ENCODE results near the gene RXRA. TPM values are rescaled to one million over a fixed set of nuclear protein-coding genes. Genes with fewer than 3 reads are reported as not detected.

Gene RXRA
- polyA plus RNA-seq, 1 of the 3 experiments (the other 2 are of a cell fraction) = 7.6 TPM

DNA sequence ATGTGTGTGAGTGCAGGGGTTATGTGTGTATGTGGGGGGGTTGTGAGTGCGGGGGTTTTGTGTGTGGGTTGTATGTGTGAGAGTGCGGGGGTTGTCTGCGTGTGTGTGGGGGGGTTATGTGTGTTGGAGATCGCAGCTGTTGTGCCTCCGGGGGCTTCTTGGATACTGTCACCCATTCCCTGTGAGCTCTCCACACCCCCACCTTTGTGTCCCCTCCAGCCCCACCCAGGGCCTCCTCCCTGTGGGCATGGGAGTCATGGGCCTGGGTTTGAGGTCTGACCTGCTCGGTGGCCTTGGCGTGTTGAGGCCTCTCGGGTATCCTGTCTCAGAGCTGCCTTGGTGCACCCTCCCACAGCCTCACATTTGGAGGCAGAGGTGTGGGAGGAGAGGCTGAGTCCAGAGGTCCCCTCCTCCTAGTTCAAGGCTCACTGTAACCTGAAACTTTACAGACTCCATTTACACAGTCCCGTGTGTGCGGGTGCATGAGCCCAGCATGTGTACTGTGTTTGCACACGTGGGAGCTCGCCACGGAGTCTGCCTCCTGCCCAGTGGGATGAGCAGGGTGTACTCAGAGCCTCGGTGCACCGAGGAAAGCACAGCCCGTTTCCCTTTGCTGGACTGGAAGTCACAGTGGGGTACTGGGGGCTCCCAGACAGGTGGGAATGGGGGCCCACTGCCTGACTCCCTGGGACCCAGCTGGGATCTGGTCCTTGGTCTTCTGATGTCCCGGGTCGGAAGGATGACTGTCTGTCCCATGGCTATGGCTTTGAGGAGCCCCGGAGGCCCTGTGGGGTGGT, 43.4 kb downstream of the RXRA start:
- H3K36me3 ChIP-seq (replicated peaks in 1 of 2; ENCODE audit: control insufficient read depth in 1 of 2, insufficient read depth in 2 of 2, low read length in 1 of 2) = no peaks in the 10 kb centered on the region
- no peaks in the 10 kb centered on the region for H3K9me2 ChIP-seq
- H3K4me1 ChIP-seq (ENCODE audit: control insufficient read depth in 1 of 2, insufficient read depth in 2 of 2, low read depth in 1 of 2, low read length in 1 of 2) = peaks cover 32 to 70% of the 10 kb centered on the region in 2 experiments
- 94% methylated on average over 12 of the region's 19 CpGs for WGBS (ENCODE audit: low lambda C conversion rate)
- H3K27ac ChIP-seq (ENCODE audit: low read depth in 2 of 2, low read length in 1 of 2) = no peak overlapping the region
- no peak overlapping the region for H3K4me2 ChIP-seq
- peaks cover 70% of the 10 kb centered on the region for H3K79me2 ChIP-seq (ENCODE audit: insufficient read depth)
- H3K4me3 ChIP-seq (ENCODE audit: low read depth in 2 of 2, low read length in 1 of 2) = no peak overlapping the region
- no peaks in the 10 kb centered on the region for H3K9me3 ChIP-seq
- no peaks in the 10 kb centered on the region for H3K27me3 ChIP-seq (ENCODE audit: insufficient read depth)
- H2AFZ ChIP-seq (ENCODE audit: low read depth) = no peak overlapping the region
- peaks cover 92% of the 10 kb centered on the region for H4K20me1 ChIP-seq (ENCODE audit: insufficient read depth)
- POLR2A ChIA-PET = no interaction called here
- H3K9ac ChIP-seq = no peak overlapping the region
- CTCF ChIA-PET = interaction anchor here (0.6 to 1.8 kb wide), 6 partner anchors 15 to 199 kb away, joined by 3 to 8 read pairs (median 4); no protein-coding TSS in a partner anchor
- H3F3A ChIP-seq (replicated peaks; ENCODE audit: insufficient read depth) = no peaks in the 10 kb centered on the region
- DNase-seq = no peak
- no peak for TF ChIP-seq REST (IDR thresholded peaks at IDR 0.05; ENCODE audit: low read depth, low read length)
- no peak for TF ChIP-seq YY1 (IDR thresholded peaks at IDR 0.05; ENCODE audit: low read depth)
- TF ChIP-seq NFIC (IDR thresholded peaks at IDR 0.05; ENCODE audit: borderline replicate concordance) = no peak
- no peak for TF ChIP-seq JUND (IDR thresholded peaks at IDR 0.05)
- TF ChIP-seq TEAD4 (IDR thresholded peaks at IDR 0.05; ENCODE audit: borderline replicate concordance, insufficient read depth) = no peak
- no peak for TF ChIP-seq TAF1 (IDR thresholded peaks at IDR 0.05; ENCODE audit: borderline replicate concordance, low read depth, low read length)
- no peak for TF ChIP-seq FOSL2 (IDR thresholded peaks at IDR 0.05; ENCODE audit: borderline replicate concordance, low read depth)
- TF ChIP-seq FOXJ3 (CRISPR knock-in tag; IDR thresholded peaks at IDR 0.05) = no peak
- no peak for TF ChIP-seq SMC3 (IDR thresholded peaks at IDR 0.05; ENCODE audit: low read depth, low read length)
- TF ChIP-seq, protein P1, sequence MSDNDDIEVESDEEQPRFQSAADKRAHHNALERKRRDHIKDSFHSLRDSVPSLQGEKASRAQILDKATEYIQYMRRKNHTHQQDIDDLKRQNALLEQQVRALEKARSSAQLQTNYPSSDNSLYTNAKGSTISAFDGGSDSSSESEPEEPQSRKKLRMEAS (IDR thresholded peaks at IDR 0.05; ENCODE audit: low read depth) = no peak
- TF ChIP-seq, protein P2, sequence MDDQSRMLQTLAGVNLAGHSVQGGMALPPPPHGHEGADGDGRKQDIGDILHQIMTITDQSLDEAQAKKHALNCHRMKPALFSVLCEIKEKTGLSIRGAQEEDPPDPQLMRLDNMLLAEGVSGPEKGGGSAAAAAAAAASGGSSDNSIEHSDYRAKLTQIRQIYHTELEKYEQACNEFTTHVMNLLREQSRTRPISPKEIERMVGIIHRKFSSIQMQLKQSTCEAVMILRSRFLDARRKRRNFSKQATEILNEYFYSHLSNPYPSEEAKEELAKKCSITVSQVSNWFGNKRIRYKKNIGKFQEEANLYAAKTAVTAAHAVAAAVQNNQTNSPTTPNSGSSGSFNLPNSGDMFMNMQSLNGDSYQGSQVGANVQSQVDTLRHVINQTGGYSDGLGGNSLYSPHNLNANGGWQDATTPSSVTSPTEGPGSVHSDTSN (IDR thresholded peaks at IDR 0.05) = no peak
- TF ChIP-seq POLR2AphosphoS5 (IDR thresholded peaks at IDR 0.05; ENCODE audit: low read depth, low read length) = no peak
- TF ChIP-seq RAD21 (IDR thresholded peaks at IDR 0.05; ENCODE audit: low read length) = no peak
- no peak for TF ChIP-seq EZH2phosphoT487 (IDR thresholded peaks at IDR 0.05; ENCODE audit: borderline replicate concordance, low read depth)
- no peak for TF ChIP-seq MEF2A (IDR thresholded peaks at IDR 0.05; ENCODE audit: borderline replicate concordance, low read depth)
- no peak for TF ChIP-seq RCOR1 (IDR thresholded peaks at IDR 0.05; ENCODE audit: low read length)
- no peak for TF ChIP-seq TCF12 (IDR thresholded peaks at IDR 0.05)
